ENCODE measurements around the gene CCDC47.

GRCh38 chr17:63704836-63705235, 68.6 kb downstream of the CCDC47 start:
- no peak for TF ChIP-seq ZFP30 (CRISPR knock-in tag; IDR thresholded peaks at IDR 0.05)
- no peak for TF ChIP-seq BACH2 (CRISPR knock-in tag; IDR thresholded peaks at IDR 0.05; ENCODE audit: borderline replicate concordance)
- TF ChIP-seq CSDC2 (CRISPR knock-in tag; IDR thresholded peaks at IDR 0.05), result no peak
- TF ChIP-seq PATZ1 (CRISPR knock-in tag; IDR thresholded peaks at IDR 0.05; ENCODE audit: borderline replicate concordance), result no peak
- no peak for TF ChIP-seq GLIS3 (CRISPR knock-in tag; IDR thresholded peaks at IDR 0.05)
- no peak for TF ChIP-seq SNAI2 (CRISPR knock-in tag; IDR thresholded peaks at IDR 0.05)
- TF ChIP-seq ESRRG (CRISPR knock-in tag; IDR thresholded peaks at IDR 0.05), result no peak
- TF ChIP-seq ZNF70 (CRISPR knock-in tag; IDR thresholded peaks at IDR 0.05), result no peak
- TF ChIP-seq CREB5 (CRISPR knock-in tag; IDR thresholded peaks at IDR 0.05; ENCODE audit: low read depth), result no peak
